RWPE2 (cell line): ENCODE data around the gene MEG3.
A peak's percentile ranks its signal among the peaks of the same experiment; 100 is the strongest.

ENCODE experiments used
- ATAC-seq: fragments of 200-7000 bp; cut with Tn5 transposase; 3 replicates; pipeline ENCODE4 v1.9.1; 2021; ENCODE audit warnings: low read depth
- DNase-seq: peaks from one replicate; pipeline ENCODE4 v3.0.0-alpha.2; 2020; ENCODE audit warnings: low spot score
- H3K27ac ChIP-seq: fragments of 450-650 bp; 2 replicates; pipeline ENCODE4 v1.5.1; 2017; ENCODE audit warnings: mild to moderate bottlenecking; ENCODE audit not compliant: poor library complexity, severe bottlenecking
- H3K27me3 ChIP-seq: fragments of 250-450 bp; sonication (Bioruptor Pico); 2 replicates; pipeline ENCODE4 v1.5.1; 2021; ENCODE audit warnings: mild to moderate bottlenecking, moderate library complexity; ENCODE audit not compliant: insufficient read depth, poor library complexity, severe bottlenecking
- H3K36me3 ChIP-seq: fragments of 250-450 bp; sonication (Bioruptor Pico); 2 replicates; pipeline ENCODE4 v1.5.1; 2020; ENCODE audit warnings: low read depth, mild to moderate bottlenecking, moderate library complexity
- H3K4me1 ChIP-seq: fragments of 250-450 bp; sonication (Bioruptor Pico); 2 replicates; pipeline ENCODE4 v1.5.1; 2021; ENCODE audit warnings: mild to moderate bottlenecking, moderate library complexity; ENCODE audit not compliant: insufficient read depth, poor library complexity, severe bottlenecking
- H3K4me3 ChIP-seq: fragments of 250-450 bp; sonication (Bioruptor Pico); 2 replicates; pipeline ENCODE4 v1.5.1; 2021; ENCODE audit warnings: mild to moderate bottlenecking, moderate library complexity; ENCODE audit not compliant: severe bottlenecking
- H3K9me3 ChIP-seq: fragments of 250-450 bp; sonication (Bioruptor Pico); 2 replicates; pipeline ENCODE4 v1.5.1; 2021; ENCODE audit warnings: mild to moderate bottlenecking, moderate library complexity; ENCODE audit not compliant: severe bottlenecking
- TF ChIP-seq, protein P1 (sequence below): fragments of 450-650 bp; IDR thresholded peaks from one replicate; pipeline ENCODE4 v1.5.1; 2017; ENCODE audit warnings: mild to moderate bottlenecking, moderate library complexity; ENCODE audit not compliant: poor library complexity, severe bottlenecking

Gene MEG3

DNA sequence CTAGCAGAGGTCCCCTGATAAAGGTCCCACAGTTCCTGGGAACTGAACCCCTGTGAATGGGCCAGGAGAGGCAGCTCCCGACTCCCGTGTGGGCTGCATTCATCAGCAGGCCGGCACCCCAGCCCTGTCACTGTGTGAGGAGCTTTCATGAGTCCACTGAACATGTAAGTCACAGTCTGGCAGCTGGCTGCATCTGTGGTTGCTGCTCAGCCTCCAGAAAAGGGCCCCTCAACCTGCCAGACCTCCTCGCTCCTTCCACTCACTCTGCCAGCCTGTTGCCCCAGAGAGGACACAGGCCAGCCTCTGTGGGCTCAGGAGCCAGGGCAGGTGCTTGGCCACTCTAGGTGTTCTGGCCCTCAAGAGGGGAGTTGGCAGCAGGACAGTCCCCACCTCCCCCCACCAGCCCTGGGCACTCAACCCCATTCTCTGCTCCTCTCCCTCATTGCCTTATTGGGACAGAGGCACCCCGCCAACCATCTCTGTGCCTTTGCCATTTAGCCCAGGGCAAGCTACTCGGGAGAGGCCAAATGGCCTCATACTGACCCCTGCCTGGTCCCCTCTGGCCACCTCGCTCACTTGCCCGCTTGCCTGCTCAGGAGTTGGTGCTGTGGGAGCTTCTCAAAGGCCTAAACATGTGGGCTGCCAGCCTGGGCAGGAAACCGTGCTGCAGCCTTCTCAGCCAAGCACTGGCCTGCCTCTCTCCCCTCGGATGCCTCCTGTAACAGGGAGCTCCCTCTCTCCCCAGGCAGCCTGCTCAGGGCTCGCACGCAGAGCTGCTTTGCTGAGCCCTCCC, 75.7 kb downstream of the MEG3 start:
- TF ChIP-seq, protein P1, sequence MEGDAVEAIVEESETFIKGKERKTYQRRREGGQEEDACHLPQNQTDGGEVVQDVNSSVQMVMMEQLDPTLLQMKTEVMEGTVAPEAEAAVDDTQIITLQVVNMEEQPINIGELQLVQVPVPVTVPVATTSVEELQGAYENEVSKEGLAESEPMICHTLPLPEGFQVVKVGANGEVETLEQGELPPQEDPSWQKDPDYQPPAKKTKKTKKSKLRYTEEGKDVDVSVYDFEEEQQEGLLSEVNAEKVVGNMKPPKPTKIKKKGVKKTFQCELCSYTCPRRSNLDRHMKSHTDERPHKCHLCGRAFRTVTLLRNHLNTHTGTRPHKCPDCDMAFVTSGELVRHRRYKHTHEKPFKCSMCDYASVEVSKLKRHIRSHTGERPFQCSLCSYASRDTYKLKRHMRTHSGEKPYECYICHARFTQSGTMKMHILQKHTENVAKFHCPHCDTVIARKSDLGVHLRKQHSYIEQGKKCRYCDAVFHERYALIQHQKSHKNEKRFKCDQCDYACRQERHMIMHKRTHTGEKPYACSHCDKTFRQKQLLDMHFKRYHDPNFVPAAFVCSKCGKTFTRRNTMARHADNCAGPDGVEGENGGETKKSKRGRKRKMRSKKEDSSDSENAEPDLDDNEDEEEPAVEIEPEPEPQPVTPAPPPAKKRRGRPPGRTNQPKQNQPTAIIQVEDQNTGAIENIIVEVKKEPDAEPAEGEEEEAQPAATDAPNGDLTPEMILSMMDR = no peak
- peak; percentile 58 for DNase-seq
- Histone ChIP-seq H3K4me3 (no peak overlapping the region), H3K36me3 (peaks cover 3% of the 10 kb centered on the region; the same call in 1 of the 2 replicates), H3K27me3 (peaks cover 43% of the 10 kb centered on the region), H3K9me3 (no peaks in the 10 kb centered on the region), H3K27ac (no peak overlapping the region), H3K4me1 (no peaks in the 10 kb centered on the region)
- no peak for ATAC-seq

DNA sequence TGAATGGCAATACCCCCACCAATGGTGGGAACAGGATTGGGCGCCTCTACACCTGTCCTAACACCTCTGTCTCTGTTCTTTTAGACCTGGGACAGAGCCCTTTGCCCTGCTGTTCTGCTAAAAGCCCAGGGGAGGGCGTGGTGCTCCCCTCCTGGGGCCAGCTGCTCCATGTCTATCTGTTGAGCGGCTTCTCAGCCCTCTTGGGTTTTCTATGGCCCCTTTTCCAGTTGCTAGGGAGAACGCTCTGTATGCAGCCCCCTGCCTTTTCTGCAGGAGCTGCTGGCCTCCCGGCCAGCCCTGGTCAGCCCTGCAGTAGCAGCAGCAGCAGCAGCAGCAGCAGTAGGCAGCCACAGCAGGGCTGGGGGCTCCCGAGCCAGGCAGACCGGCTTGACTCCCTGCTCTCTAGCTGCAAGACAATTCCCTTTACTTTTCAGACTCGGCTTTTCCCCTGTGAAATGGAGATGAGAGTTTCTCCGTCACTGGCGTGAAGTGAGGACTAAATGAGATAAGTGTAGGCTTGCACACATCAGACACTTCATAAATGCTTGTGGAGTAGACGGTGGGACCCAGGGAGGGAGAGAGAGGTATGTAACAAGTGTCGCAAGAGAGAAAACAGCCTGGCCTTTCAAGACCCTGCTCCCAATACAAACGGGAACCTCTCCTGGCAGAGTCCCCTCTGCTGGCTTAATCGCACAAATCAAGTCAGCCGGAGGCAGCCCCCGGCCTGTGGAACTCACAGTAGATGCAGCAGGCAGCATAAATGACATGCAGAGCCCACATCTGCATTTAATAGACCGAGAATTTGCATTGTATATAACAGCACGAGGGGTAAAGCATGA, 76.6 kb downstream of the MEG3 start:
- H3K27ac ChIP-seq = no peak overlapping the region
- no peaks in the 10 kb centered on the region for H3K9me3 ChIP-seq
- no peak overlapping the region for H3K4me3 ChIP-seq
- H3K4me1 ChIP-seq = no peaks in the 10 kb centered on the region
- no peak for ATAC-seq
- H3K27me3 ChIP-seq = peaks cover 43% of the 10 kb centered on the region
- H3K36me3 ChIP-seq = peaks cover 3% of the 10 kb centered on the region; the same call in 1 of the 2 replicates
- TF ChIP-seq, protein P1 = no peak
- no peak for DNase-seq

DNA sequence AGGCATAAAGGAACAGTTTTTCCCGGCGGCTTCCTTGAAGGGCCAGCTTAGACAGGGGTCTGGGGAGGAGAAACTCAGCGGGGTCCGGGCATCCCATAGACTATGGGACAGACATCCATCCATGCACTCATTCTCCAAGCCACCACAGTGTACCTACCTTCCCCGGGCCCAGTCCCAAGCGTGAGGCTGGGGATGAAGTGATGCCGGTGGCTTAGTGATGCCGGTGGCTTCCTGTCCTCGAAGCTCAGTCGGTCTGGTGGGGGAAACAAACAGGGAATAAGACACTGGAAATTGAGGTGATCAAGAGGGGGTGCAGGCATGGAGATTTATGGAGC, 77.2 kb downstream of the MEG3 start:
- peak; percentile 51 for DNase-seq
- Histone ChIP-seq H3K4me1 (no peaks in the 10 kb centered on the region), H3K27me3 (peaks cover 43% of the 10 kb centered on the region), H3K36me3 (no peaks in the 10 kb centered on the region; the same call in 1 of the 2 replicates), H3K9me3 (no peaks in the 10 kb centered on the region), H3K27ac (no peak overlapping the region), H3K4me3 (no peak overlapping the region)
- ATAC-seq = no peak
- TF ChIP-seq, protein P1 = no peak

DNA sequence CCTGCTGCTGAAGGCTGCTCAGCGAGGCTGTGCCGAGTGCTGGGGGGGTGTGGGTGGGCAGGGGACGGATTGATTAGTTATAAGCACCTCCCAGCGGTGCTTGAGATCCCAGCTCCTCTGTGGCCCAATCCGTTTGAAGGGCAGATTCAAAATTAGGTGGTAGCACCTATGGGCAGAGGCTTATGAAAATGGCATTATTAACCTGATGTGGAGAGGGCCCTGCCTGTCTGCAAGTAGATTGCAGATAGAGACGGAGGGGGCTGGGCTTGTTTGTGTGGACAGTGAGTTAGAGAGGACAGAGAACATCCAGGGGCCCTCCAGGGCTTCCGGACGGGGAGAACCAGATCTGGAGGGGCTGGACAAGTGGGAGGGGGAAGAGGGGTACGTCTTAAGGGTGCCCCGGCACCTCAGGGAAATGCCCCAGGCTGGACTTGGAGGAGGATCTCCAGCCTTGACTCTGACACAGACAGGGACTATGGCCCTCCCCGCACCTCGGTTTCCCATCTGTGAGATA, 77.8 kb downstream of the MEG3 start, which contains the start of gene RTL1:
Gene RTL1 (minus strand): TSS at position 51 of the 514 bp plus-strand sequence. CDS start 18,934 bp downstream, outside the sequence.
- TF ChIP-seq, protein P1 = no peak
- Histone ChIP-seq H3K27me3 (peaks cover 43% of the 10 kb centered on the region), H3K9me3 (no peaks in the 10 kb centered on the region), H3K36me3 (no peaks in the 10 kb centered on the region), H3K4me1 (no peaks in the 10 kb centered on the region), H3K4me3 (no peak within 1 kb of the TSS), H3K27ac (no peak within 1 kb of the TSS)
- ATAC-seq (no peak), DNase-seq (peak; percentile 59)
